Choroid plexus epithelial cell (primary cell): ENCODE measurements around the gene ATP5ME.

Experiments
- DNase-seq: peaks from one replicate; pipeline ENCODE4 v3.0.0-alpha.2; 2010; ENCODE audit warnings: low read depth
- H3K4me3 ChIP-seq: 2 replicates; pipeline ENCODE4 v1.5.1; 2011; ENCODE audit warnings: low read depth, mild to moderate bottlenecking, control low read depth, low read length, moderate library complexity
- CTCF ChIP-seq: conservative IDR thresholded peaks from 2 replicates; pipeline ENCODE4 v1.5.1; 2011; ENCODE audit warnings: low read depth, mild to moderate bottlenecking, control low read depth, inconsistent platforms, low read length, moderate library complexity

Gene ATP5ME

GRCh38 chr4:656436-657337 lies 17.4 kb downstream of the ATP5ME start:
- TF ChIP-seq CTCF = no peak

GRCh38 chr4:655464-656151 lies 18.5 kb downstream of the ATP5ME start:
- no peak for TF ChIP-seq CTCF
- no peak overlapping the region for H3K4me3 ChIP-seq
- no peak for DNase-seq

More at GRCh38 chr4:656436-657337, 17.4 kb downstream of the ATP5ME start:
- H3K4me3 ChIP-seq = no peak overlapping the region
- no peak for DNase-seq

GRCh38 chr4:654871-655463 lies 19.1 kb downstream of the ATP5ME start:
- no peak for DNase-seq
- TF ChIP-seq CTCF = no peak
- no peak overlapping the region for H3K4me3 ChIP-seq

GRCh38 chr4:654503-654845 lies 19.6 kb downstream of the ATP5ME start:
- TF ChIP-seq CTCF = no peak
- no peak overlapping the region for H3K4me3 ChIP-seq
- no peak for DNase-seq

GRCh38 chr4:653831-654502 lies 20.1 kb downstream of the ATP5ME start:
- no peak for DNase-seq
- H3K4me3 ChIP-seq = no peak overlapping the region
- TF ChIP-seq CTCF = no peak

- no peak overlapping the region for H3K4me3 ChIP-seq
- no peak for DNase-seq
- no peak for TF ChIP-seq CTCF
Observed at GRCh38 chr4:653080-653821, 20.8 kb downstream of the ATP5ME start.
